HL-60 (cell line): Measurements from ENCODE around the gene WWC1.

Experiments used
- GABPA ChIP-seq: IDR thresholded peaks from 2 replicates; pipeline ENCODE4 v1.6.1; 2012; ENCODE audit warnings: low read depth
- POLR2AphosphoS5 ChIP-seq: IDR thresholded peaks from 2 replicates; pipeline ENCODE4 v1.6.1; 2012; ENCODE audit warnings: low read depth
- REST ChIP-seq: IDR thresholded peaks from 2 replicates; pipeline ENCODE4 v1.6.1; 2012; ENCODE audit warnings: low read depth; ENCODE audit not compliant: insufficient replicate concordance
- SPI1 ChIP-seq: IDR thresholded peaks from 2 replicates; pipeline ENCODE4 v1.6.1; 2012; ENCODE audit warnings: low read depth, mild to moderate bottlenecking, borderline replicate concordance
- TF ChIP-seq, protein P1 (sequence below): IDR thresholded peaks from one replicate; pipeline ENCODE4 v1.5.1; 2011; ENCODE audit warnings: low read length, control low read depth, inconsistent platforms; ENCODE audit not compliant: insufficient read depth

DNA sequence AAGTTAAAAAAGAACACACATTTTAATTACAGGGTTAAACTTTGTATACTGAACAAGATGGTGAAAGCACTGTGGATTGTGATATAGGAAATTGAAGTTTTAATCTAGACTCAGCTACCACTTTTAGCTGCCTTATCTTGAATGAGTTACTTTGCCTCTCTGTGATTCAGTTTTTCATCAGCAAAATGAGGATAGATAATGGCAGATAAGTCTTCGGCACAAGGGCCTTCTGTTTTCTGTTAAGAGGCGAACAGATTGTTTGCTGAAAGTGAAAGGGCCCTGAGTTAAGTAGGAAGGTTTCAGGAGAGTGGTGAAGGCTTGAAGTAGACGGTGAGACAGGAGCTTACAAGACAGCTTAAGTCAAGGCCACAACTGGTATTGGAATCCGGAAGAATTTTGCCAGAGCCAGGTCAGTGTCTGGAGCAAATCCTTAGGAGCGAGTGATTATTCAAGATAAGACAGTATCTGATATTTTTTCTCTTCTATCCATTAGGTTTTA lies 202.7 kb downstream of the WWC1 start:
- TF ChIP-seq POLR2AphosphoS5: no peak
- TF ChIP-seq, protein P1, sequence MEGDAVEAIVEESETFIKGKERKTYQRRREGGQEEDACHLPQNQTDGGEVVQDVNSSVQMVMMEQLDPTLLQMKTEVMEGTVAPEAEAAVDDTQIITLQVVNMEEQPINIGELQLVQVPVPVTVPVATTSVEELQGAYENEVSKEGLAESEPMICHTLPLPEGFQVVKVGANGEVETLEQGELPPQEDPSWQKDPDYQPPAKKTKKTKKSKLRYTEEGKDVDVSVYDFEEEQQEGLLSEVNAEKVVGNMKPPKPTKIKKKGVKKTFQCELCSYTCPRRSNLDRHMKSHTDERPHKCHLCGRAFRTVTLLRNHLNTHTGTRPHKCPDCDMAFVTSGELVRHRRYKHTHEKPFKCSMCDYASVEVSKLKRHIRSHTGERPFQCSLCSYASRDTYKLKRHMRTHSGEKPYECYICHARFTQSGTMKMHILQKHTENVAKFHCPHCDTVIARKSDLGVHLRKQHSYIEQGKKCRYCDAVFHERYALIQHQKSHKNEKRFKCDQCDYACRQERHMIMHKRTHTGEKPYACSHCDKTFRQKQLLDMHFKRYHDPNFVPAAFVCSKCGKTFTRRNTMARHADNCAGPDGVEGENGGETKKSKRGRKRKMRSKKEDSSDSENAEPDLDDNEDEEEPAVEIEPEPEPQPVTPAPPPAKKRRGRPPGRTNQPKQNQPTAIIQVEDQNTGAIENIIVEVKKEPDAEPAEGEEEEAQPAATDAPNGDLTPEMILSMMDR: no peak
- no peak for TF ChIP-seq REST
- no peak for TF ChIP-seq SPI1
- TF ChIP-seq GABPA: no peak
